Transverse colon (tissue), 4 donors: Measurements from ENCODE around the gene CRELD2. TPM values are rescaled to one million over a fixed set of nuclear protein-coding genes. Genes with fewer than 3 reads are reported as not detected.

Experiments
- DNase-seq: peaks from one replicate; pipeline ENCODE4 v3.0.0-alpha.2; 2019
- H3K27ac ChIP-seq, 4 donors: fragments of 200-600 bp; sonication (generic); 2 replicates each; pipeline ENCODE4 v1.5.1; 2016 to 2018; ENCODE audit warnings: inconsistent platforms in 4 of 4
- H3K27me3 ChIP-seq: fragments of 200-600 bp; sonication (generic); 2 replicates; pipeline ENCODE4 v1.5.1; 2017; ENCODE audit warnings: inconsistent platforms
- H3K36me3 ChIP-seq, 4 donors: fragments of 200-600 bp; sonication (generic); 2 replicates each; pipeline ENCODE4 v1.5.1; 2017 to 2019; ENCODE audit warnings: inconsistent platforms in 4 of 4
- H3K4me1 ChIP-seq, 4 donors: fragments of 200-600 bp; sonication (generic); 2 replicates each; pipeline ENCODE4 v1.5.1; 2017 to 2020; ENCODE audit warnings: inconsistent platforms in 4 of 4
- H3K4me3 ChIP-seq, 4 donors: fragments of 200-600 bp; sonication (generic); 1 replicate in 1 of 4; 2 replicates in 3 of 4; pipeline versions ENCODE4 v1.5.1 to v1.6.1; 2017 to 2019; ENCODE audit warnings: inconsistent platforms in 4 of 4
- H3K9me3 ChIP-seq, 2 donors: fragments of 200-600 bp; sonication (generic); 2 replicates each; pipeline ENCODE4 v1.5.1; 2017 to 2019; ENCODE audit warnings: inconsistent platforms in 2 of 2
- EP300 ChIP-seq: sonication (generic); formaldehyde crosslinking; IDR thresholded peaks from one replicate; pipeline ENCODE4 v1.6.1; 2017; ENCODE audit warnings: antibody characterized with exemption, low read depth
- POLR2A ChIP-seq: fragments of 450-650 bp; IDR thresholded peaks from one replicate; pipeline ENCODE4 v1.6.1; 2016; ENCODE audit warnings: antibody characterized with exemption, mild to moderate bottlenecking, moderate library complexity
- POLR2AphosphoS5 ChIP-seq, 3 donors: sonication (generic); formaldehyde crosslinking; IDR thresholded peaks; one replicate each; pipeline ENCODE4 v1.6.1; 2016; ENCODE audit warnings: antibody characterized with exemption in 3 of 3
- WGBS, 2 donors: methylation state at CpG; one replicate each; pipeline ENCODE4 v1.1.5; 2018; ENCODE audit warnings: low coverage in 1 of 2; 5-methylcytosine and 5-hydroxymethylcytosine counted together
- in situ Hi-C, 4 donors: fragments of 200-750 bp; cut with MboI; loops; one replicate each; pipeline versions ENCODE4 v1.15.0 to v1.15.1; 2017; ENCODE audit warnings: low sequenced_read_pairs in 3 of 4, low pct_ligation_motif_present in 1 of 4, low pct_unique_long_range_greater_than_20kb in 1 of 4
- intact Hi-C: fragments of 100-400 bp; cut with DNase I; formaldehyde crosslinking; loops from one replicate; pipeline ENCODE4 v1.15.1; 2023; ENCODE audit warnings: low total_unique reads
- total RNA-seq, 4 donors: library from RNA; depleted of rRNA; stranded (reverse); fragments of >200 nt; gene quantifications; one replicate each; pipeline ENCODE4 v1.1.0, GENCODE V29; 2016
- TF ChIP-seq, protein P1 (sequence below), 5 experiments: fragments of 200-600 bp in 3 of 5; fragments of 450-650 bp in 2 of 5; sonication (generic) in 3 of 5; IDR thresholded peaks; 1 replicate in 2 of 5; 2 replicates in 3 of 5; pipeline ENCODE4 v1.5.1; 2016 to 2017; ENCODE audit warnings: antibody characterized with exemption in 5 of 5, inconsistent platforms in 3 of 5, mild to moderate bottlenecking in 2 of 5, moderate library complexity in 1 of 5

CRELD2 gene
- total RNA-seq, 4 donors from 2014 or later, result 31.0 to 37.9 (median 36.4) TPM

DNA sequence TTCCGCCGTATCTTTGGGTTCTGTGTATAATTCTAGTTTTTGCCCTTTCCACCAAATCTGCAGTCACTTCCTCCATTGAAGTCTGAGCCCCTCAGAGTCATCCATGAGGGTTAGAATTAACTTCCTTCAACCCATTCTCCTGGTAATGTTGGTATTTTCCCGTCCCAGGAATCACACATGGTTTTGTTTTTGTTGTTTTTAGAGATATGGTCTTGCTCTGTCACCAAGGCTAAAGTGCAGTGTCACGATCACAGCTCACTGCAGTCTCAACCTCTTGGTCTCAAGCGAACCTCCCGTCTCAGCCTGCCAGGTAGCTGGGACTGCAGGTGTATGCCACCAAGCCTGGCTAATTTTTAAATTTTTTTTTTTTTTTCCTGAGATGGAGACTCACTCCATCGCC lies 46.1 kb upstream of the CRELD2 start:
- 88 to 96% methylated on average over 7 of the region's 7 CpGs for WGBS, 2 donors

DNA sequence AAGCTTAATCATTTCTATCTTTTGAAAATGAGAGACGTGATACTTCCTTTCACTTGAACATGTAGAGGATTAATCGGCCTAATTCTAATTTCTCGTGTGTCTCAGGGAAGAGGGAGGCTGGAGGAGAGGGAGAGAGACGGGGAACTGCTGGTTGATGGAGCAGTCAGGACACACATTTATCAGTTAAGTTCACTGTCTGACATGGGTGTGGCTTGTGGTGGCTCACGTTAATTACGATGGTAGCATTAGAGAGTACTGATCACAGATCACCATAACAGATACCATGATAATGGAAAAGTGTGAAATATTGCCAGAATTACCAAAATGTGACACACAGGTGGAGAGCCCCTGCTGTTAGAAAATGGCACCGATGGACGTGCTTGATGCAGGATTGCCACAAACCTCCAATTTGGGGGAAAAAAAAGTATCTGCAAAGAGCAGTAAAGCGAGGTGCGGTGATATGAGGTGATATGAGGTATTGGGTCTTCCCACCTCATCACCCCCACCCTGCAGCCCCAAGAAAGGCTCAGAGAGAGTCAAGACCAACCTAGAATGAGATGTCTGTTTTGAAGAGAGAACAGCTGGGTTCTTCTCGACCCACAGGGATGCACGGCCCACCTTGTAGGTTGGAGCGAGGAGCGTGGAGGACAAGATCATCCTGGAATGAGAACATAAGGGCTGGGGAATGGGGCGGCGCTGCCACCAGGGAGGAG lies 45.0 kb upstream of the CRELD2 start:
- TF ChIP-seq EP300 (no peak), POLR2A (no peak), POLR2AphosphoS5 (IDR thresholded peaks at IDR 0.05) (no peak)
- TF ChIP-seq, protein P1, sequence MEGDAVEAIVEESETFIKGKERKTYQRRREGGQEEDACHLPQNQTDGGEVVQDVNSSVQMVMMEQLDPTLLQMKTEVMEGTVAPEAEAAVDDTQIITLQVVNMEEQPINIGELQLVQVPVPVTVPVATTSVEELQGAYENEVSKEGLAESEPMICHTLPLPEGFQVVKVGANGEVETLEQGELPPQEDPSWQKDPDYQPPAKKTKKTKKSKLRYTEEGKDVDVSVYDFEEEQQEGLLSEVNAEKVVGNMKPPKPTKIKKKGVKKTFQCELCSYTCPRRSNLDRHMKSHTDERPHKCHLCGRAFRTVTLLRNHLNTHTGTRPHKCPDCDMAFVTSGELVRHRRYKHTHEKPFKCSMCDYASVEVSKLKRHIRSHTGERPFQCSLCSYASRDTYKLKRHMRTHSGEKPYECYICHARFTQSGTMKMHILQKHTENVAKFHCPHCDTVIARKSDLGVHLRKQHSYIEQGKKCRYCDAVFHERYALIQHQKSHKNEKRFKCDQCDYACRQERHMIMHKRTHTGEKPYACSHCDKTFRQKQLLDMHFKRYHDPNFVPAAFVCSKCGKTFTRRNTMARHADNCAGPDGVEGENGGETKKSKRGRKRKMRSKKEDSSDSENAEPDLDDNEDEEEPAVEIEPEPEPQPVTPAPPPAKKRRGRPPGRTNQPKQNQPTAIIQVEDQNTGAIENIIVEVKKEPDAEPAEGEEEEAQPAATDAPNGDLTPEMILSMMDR (IDR thresholded peaks at IDR 0.05), result no peak
- no peaks in the 10 kb centered on the region for H3K9me3 ChIP-seq
- intact Hi-C loops (no loop called here), in situ Hi-C loops (loop anchor here in 1 of 4 donors (25.0 kb wide), 1 partner anchor 89 kb away; the partner anchor contains the start of gene PIM3)
- 89 to 92% methylated on average over 12 to 16 of the region's 16 CpGs for WGBS, 2 donors
- H3K27ac ChIP-seq, result no peak overlapping the region
- no peaks in the 10 kb centered on the region for H3K36me3 ChIP-seq
- no peak for DNase-seq
- H3K27me3 ChIP-seq, result no peaks in the 10 kb centered on the region
- no peaks in the 10 kb centered on the region for H3K4me1 ChIP-seq
- H3K4me3 ChIP-seq, result no peak overlapping the region

More for the DNA sequence above, 46.1 kb upstream of the CRELD2 start:
- no peaks in the 10 kb centered on the region for H3K9me3 ChIP-seq
- TF ChIP-seq POLR2A (no peak), EP300 (no peak), POLR2AphosphoS5 (IDR thresholded peaks at IDR 0.05) (no peak)
- TF ChIP-seq, protein P1 (IDR thresholded peaks at IDR 0.05), result no peak
- intact Hi-C loops, result no loop called here
- no peaks in the 10 kb centered on the region for H3K27me3 ChIP-seq
- no peaks in the 10 kb centered on the region for H3K4me1 ChIP-seq
- no peak overlapping the region for H3K27ac ChIP-seq
- no peak for DNase-seq
- no peaks in the 10 kb centered on the region for H3K36me3 ChIP-seq
- H3K4me3 ChIP-seq, result no peak overlapping the region
- in situ Hi-C loops, result loop anchor here in 1 of 4 donors (25.0 kb wide), 1 partner anchor 90 kb away; the partner anchor contains the start of gene PIM3

DNA sequence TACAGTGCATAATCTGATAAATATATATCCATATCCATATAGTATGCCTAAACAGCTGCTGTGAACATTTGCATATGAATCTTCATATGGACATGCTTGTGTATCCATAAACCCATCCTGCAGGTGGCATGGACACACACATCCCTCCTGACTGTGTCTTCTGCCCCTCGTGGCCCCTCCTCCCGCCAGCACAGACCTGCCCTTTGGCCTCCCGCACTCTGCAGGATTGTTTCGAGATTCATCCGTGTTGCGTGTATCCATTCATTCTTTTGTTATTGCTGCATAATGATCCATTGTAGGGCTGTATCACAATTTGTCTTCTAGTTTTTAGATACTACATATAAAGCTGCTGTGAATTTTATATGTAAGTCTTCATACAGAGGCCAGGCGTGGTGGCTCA lies 40.8 kb upstream of the CRELD2 start:
- Histone ChIP-seq H3K27me3 (no peaks in the 10 kb centered on the region), H3K4me3 (no peak overlapping the region), H3K27ac (no peak overlapping the region), H3K4me1 (no peaks in the 10 kb centered on the region), H3K9me3 (no peaks in the 10 kb centered on the region), H3K36me3 (no peaks in the 10 kb centered on the region)
- intact Hi-C loops, result no loop called here
- no peak for DNase-seq
- WGBS, 2 donors, result 96 to 99% methylated on average over 7 of the region's 7 CpGs
- TF ChIP-seq EP300 (no peak), POLR2AphosphoS5 (IDR thresholded peaks at IDR 0.05) (no peak), POLR2A (no peak)
- TF ChIP-seq, protein P1 (IDR thresholded peaks at IDR 0.05), result no peak
- in situ Hi-C loops, result no loop called here

DNA sequence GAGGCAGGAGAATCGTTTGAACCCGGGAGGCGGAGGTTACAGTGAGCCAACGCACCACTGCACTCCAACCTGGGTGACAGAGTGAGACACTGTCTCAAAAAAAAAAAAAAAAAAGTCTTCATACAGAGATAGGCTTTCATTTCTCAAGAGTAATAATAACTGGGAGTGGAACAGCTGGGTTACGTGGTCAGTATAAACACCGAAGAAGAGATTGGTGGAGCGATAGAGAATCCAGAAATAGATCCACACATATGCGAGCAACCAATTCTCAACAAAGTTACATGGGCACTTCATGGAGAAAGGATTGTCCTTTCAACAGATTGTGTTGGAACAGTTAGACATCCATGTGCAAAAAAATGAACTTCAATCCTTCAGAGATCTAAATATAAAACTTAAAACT lies 40.2 kb upstream of the CRELD2 start:
- Histone ChIP-seq H3K4me1 (no peaks in the 10 kb centered on the region), H3K9me3 (no peaks in the 10 kb centered on the region), H3K36me3 (no peaks in the 10 kb centered on the region), H3K4me3 (no peak overlapping the region), H3K27ac (no peak overlapping the region), H3K27me3 (no peaks in the 10 kb centered on the region)
- 94 to 96% methylated on average over 8 of the region's 8 CpGs for WGBS, 2 donors
- in situ Hi-C loops, result no loop called here
- no peak for DNase-seq
- intact Hi-C loops, result no loop called here
- TF ChIP-seq, protein P1 (IDR thresholded peaks at IDR 0.05), result no peak
- TF ChIP-seq POLR2A, result no peak
- TF ChIP-seq EP300, result no peak
- no peak for TF ChIP-seq POLR2AphosphoS5 (IDR thresholded peaks at IDR 0.05)
